Esophagus muscularis mucosa (tissue), 3 donors: ENCODE results near the gene TTC39B.

ENCODE experiments used
- POLR2A ChIP-seq: fragments of 450-650 bp; IDR thresholded peaks from one replicate; pipeline ENCODE4 v1.6.1; 2017; ENCODE audit warnings: antibody characterized with exemption, moderate library complexity, mild to moderate bottlenecking, low read depth
- TF ChIP-seq, protein P1 (sequence below), 3 experiments: fragments of 200-600 bp in 2 of 3; fragments of 450-650 bp in 1 of 3; sonication (generic) in 2 of 3; IDR thresholded peaks; one replicate each; pipeline ENCODE4 v1.5.1; 2017 to 2019; ENCODE audit warnings: antibody characterized with exemption in 3 of 3, mild to moderate bottlenecking in 2 of 3, moderate library complexity in 1 of 3

DNA sequence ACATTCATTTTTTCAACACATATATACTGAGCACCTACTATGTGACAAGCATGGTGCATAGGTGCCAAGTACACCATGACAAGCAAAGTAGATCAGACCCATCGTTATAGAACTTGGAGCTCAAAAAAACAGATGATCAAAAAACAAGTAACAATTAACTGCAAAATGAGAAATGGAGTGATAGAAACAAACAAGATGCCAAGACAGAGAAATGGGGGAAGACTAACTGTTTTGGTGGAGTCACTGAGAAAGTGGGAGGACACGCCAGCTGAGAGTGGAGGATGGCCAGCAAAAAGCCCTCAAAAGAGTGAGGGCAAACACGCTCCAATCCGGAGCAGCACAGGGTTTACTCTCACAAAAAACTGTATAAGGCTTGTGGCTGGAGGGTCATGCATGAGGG is 50.6 kb downstream of the TTC39B start:
- no peak for TF ChIP-seq POLR2A
- TF ChIP-seq, protein P1, sequence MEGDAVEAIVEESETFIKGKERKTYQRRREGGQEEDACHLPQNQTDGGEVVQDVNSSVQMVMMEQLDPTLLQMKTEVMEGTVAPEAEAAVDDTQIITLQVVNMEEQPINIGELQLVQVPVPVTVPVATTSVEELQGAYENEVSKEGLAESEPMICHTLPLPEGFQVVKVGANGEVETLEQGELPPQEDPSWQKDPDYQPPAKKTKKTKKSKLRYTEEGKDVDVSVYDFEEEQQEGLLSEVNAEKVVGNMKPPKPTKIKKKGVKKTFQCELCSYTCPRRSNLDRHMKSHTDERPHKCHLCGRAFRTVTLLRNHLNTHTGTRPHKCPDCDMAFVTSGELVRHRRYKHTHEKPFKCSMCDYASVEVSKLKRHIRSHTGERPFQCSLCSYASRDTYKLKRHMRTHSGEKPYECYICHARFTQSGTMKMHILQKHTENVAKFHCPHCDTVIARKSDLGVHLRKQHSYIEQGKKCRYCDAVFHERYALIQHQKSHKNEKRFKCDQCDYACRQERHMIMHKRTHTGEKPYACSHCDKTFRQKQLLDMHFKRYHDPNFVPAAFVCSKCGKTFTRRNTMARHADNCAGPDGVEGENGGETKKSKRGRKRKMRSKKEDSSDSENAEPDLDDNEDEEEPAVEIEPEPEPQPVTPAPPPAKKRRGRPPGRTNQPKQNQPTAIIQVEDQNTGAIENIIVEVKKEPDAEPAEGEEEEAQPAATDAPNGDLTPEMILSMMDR (IDR thresholded peaks at IDR 0.05) = no peak
